D721Med (cell line): ENCODE results near the gene ZNF865.

ENCODE experiments used
- DNase-seq: peaks from one replicate; pipeline ENCODE4 v3.0.0; 2011; ENCODE audit warnings: low spot score; ENCODE audit not compliant: insufficient read length
- FAIRE-seq: peaks from 2 replicates; lab custom pipeline; 2011; peaks lifted over from hg19 to GRCh38; lab: Jason Lieb, UNC
- TF ChIP-seq, protein P1 (sequence below): IDR thresholded peaks from 2 replicates; pipeline ENCODE4 v1.5.1; 2012; ENCODE audit warnings: mild to moderate bottlenecking, control low read depth; ENCODE audit not compliant: insufficient read depth; ENCODE audit errors: missing control alignments

The ZNF865 gene

DNA sequence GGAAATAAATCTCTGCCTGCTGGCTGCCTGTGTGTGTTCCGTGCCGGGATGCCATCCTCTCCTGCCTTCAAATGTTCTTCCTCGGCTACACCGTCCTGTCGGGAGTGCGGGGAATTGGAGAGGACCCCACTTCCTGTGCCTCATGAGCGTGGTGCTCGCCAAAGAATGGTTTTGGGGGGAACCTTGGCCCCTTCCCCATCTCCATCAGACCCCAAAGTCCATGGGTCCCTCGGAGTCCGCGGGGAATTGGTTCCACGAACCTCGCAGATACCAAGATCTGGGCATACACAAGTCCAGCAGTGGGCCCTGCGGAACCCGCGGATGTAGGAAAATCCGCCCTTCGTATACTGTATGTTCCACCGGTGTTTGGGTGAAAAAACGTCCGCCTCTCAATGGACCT, 2.3 kb upstream of the ZNF865 start:
- TF ChIP-seq, protein P1, sequence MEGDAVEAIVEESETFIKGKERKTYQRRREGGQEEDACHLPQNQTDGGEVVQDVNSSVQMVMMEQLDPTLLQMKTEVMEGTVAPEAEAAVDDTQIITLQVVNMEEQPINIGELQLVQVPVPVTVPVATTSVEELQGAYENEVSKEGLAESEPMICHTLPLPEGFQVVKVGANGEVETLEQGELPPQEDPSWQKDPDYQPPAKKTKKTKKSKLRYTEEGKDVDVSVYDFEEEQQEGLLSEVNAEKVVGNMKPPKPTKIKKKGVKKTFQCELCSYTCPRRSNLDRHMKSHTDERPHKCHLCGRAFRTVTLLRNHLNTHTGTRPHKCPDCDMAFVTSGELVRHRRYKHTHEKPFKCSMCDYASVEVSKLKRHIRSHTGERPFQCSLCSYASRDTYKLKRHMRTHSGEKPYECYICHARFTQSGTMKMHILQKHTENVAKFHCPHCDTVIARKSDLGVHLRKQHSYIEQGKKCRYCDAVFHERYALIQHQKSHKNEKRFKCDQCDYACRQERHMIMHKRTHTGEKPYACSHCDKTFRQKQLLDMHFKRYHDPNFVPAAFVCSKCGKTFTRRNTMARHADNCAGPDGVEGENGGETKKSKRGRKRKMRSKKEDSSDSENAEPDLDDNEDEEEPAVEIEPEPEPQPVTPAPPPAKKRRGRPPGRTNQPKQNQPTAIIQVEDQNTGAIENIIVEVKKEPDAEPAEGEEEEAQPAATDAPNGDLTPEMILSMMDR: no peak
- FAIRE-seq: no peak
- DNase-seq: no peak

DNA sequence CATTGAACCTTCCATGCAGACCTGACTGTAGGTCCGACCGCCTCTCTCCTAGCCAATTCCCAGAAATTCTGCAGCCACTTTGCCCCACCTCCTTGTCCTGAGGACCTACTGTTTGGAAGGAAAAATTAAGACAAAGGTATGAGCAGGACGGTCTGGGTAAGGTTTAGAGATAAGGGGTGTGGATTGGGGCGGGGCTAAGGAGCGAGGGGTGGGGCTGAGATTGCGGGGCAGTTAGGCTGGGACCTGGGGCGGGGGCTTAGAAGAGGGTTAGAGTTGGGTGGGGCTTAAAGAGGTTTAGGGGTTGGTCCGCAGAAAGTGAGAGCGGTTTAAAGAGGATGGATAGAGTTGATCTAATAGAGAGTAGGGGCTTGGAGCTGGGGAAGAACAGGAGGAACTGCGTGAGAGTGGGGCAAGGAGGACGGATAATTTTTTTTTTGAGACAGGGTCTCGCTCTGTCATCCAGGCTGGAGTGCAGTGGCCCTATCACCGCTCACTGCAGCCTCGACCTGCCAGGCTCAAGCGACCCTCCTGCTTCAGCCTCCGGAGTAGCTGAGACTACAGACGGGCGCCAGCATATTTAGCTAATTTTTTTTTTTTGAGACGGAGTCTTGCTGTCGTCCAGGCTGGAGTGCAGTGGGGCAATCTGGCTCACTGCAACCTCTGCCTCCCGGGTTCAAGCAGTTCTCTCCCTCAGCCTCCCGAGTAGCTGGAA, 1.7 kb upstream of the ZNF865 start:
- TF ChIP-seq, protein P1: no peak
- no peak for FAIRE-seq
- DNase-seq: no peak

DNA sequence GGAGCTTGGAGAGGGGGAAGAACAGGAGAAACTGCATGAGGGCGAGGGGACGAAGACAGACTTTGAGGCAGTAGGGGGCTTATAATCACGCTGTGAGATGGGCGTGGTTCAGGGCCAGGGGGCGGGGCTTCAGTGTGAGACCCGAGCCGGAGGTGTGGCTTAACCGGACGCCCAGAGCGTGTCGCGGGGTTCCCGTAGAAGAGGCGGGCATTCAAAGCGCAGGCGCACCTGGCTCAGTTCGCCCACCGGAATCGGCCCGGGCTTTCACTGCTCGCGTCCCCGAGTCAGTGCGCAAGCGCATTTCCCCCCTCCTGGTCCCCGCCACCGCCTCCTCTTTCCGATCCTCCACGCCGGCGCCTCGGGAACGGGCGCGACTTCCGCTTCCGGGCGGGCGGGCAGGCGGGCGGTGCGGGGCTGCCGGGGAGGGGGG, 225 bp upstream of the ZNF865 start:
- TF ChIP-seq, protein P1: no peak
- no peak for FAIRE-seq
- DNase-seq: peak; percentile 76

DNA sequence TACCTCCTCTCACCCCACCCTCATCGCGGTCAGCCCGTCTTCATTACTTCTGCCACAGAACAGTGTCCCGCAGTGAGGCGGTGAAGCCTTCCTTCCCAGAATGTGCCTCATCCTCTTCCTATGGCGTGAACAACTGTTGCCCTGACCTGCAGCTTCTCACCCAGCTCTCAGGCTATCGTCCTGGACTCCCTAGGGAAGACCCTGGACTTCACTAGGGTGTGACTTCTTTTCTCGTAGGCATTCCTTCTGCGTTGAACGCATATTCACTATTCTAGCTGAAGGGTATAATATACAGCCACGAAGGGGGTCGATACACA, 982 bp downstream of the ZNF865 start:
- TF ChIP-seq, protein P1: no peak
- DNase-seq (no peak), FAIRE-seq (no peak)

DNA sequence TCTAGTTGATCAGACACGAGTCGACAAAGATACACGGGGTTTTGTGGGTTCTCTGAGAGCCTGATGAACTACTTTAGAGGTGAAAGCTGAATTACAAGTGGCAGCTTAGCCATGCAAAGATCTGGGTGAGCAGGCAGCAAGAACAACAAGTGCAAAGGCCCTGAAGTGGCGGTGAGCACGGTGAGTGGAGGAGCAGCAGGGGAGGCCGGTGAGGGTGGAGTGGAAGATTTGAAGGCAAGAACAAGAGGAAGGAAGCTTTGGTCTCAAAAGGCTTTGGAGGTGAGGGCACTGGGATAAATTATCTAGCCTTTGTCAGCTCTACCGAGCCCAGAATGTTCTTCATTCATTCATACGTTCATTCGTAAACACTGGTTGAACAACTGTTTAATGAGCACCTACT, 1.4 kb downstream of the ZNF865 start:
- FAIRE-seq (no peak), DNase-seq (no peak)
- TF ChIP-seq, protein P1: no peak

DNA sequence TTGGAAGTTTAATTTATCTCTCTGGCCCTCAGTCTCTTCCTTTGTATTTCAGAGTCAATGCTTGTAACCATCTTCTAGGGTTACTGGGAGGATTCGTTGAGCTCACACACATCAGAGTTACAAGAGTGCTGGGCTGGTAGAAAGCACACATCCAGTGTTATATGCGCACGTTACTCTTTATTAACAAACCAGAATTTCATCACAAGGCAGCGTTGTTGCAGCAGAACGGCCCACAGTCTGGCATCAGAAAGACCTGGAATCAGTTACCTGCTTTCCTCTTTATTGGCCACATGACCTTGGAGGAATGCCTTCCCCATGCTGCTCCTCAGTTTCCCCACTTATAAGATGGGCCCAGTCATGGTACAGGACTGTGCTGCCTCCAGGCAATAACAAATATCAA, 3.9 kb downstream of the ZNF865 start:
- DNase-seq: no peak
- TF ChIP-seq, protein P1: no peak
- no peak for FAIRE-seq

DNA sequence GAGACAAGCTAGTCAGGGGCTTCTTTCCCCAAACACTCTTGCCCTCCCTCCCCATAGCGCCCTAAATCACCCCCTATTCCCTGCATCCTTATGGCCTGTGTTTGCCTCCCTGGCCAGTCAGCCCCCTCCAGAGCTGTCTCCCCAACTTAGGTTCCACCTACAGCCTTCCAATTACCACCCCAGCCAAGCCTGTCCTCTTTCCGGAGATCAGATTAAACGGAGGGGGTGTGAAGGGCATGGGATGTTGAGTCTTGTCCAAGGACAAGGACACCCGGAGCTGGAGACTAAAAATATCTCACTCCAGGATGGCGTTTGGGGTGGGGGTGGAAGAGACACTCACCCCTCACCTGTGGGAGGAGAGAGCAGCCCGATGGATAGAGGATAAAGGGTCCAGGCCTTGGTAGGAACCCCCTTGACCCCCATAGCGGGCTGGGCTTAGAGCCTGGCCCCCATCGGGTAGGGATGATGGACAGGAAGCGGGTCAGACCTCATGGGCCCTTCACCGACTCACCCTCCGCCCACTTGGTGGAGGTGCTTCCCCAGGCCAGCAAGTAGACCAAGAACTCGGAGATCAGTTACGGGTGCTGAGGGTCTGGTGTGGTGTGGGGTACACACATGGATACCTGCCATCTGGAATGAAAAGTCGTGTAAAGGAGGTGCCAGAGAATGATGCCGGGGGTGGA, 6.0 kb downstream of the ZNF865 start:
- FAIRE-seq: no peak
- TF ChIP-seq, protein P1: no peak
- no peak for DNase-seq
